ENCODE results near the gene RAB9A. TPM values are rescaled to one million over a fixed set of nuclear protein-coding genes. Genes with fewer than 3 reads are reported as not detected.

Gene RAB9A
- total and polyA plus RNA-seq, 9 of the 15 experiments (the other 6 are each of a cell fraction or from before 2014, with no cell fraction given): 13.5 to 20.8 (median 17.7) TPM

- TF ChIP-seq REST (IDR thresholded peaks at IDR 0.05; ENCODE audit: borderline replicate concordance): 0 out of 2 replicates have a peak, but pooled peaks have one; percentile 6
- TF ChIP-seq REST (CRISPR knock-in tag; IDR thresholded peaks at IDR 0.05; ENCODE audit: low read depth): no peak
- TF ChIP-seq, protein P1, sequence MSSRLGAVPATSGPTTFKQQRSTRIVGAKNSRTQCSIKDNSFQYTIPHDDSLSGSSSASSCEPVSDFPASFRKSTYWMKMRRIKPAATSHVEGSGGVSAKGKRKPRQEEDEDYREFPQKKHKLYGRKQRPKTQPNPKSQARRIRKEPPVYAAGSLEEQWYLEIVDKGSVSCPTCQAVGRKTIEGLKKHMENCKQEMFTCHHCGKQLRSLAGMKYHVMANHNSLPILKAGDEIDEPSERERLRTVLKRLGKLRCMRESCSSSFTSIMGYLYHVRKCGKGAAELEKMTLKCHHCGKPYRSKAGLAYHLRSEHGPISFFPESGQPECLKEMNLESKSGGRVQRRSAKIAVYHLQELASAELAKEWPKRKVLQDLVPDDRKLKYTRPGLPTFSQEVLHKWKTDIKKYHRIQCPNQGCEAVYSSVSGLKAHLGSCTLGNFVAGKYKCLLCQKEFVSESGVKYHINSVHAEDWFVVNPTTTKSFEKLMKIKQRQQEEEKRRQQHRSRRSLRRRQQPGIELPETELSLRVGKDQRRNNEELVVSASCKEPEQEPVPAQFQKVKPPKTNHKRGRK (tag; IDR thresholded peaks at IDR 0.05): no peak
- TF ChIP-seq, protein P2, sequence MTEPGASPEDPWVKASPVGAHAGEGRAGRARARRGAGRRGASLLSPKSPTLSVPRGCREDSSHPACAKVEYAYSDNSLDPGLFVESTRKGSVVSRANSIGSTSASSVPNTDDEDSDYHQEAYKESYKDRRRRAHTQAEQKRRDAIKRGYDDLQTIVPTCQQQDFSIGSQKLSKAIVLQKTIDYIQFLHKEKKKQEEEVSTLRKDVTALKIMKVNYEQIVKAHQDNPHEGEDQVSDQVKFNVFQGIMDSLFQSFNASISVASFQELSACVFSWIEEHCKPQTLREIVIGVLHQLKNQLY (CRISPR knock-in tag; conservative IDR thresholded peaks at IDR 0.05): no peak
- no peak for TF ChIP-seq MLLT1 (IDR thresholded peaks at IDR 0.05)
- TF ChIP-seq MED1 (CRISPR knock-in tag; IDR thresholded peaks at IDR 0.05; ENCODE audit: borderline replicate concordance): no peak
- peak; percentile 24 to 28; a peak in 1 of 4 replicates for TF ChIP-seq KDM1A (IDR thresholded peaks at IDR 0.05)
- TF ChIP-seq RREB1 (CRISPR knock-in tag; IDR thresholded peaks at IDR 0.05): no peak
Measured at GRCh38 chrX:13652287-13652793, 36.6 kb upstream of the RAB9A start (continued).
